ENCODE data around the gene PTRHD1.

Gene PTRHD1, protein sequence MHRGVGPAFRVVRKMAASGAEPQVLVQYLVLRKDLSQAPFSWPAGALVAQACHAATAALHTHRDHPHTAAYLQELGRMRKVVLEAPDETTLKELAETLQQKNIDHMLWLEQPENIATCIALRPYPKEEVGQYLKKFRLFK

DNA sequence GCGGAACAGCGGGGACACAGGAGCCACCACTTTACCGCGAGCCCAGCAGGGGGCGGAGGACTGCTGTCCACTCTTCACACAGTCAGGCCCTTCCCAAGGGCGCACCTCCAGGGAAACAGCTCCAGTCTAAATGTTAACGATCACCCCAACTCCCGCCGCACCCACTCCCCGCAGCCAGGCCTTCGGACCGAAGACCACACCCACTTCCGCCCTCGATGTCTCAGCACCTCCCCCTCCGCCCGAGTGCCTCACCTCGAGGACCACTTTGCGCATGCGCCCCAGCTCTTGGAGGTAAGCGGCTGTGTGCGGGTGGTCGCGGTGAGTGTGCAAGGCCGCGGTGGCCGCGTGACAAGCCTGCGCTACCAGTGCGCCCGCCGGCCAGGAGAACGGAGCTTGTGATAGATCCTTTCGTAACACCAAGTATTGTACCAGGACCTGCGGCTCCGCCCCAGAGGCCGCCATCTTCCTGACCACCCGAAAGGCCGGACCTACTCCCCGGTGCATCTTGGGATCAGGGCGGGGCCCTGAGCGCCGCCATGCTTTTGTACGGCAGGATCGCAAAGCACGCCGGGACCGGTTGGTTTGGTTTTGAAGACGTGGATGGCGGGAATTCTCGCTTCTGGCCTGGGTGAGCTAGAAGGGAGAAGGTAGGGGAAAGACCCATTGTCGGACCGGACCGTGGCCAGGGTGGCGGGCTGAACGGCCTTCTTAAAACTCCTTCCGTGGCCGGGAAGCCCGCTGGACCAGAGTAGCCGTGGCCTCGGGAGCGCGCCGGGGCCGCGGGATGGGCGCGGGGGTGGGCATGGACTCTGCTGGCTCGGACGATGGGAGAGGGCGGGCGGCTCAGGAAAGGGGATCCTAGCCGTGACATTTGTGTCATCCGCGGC is at the start of gene PTRHD1, which contains the start of gene CENPO:
Gene PTRHD1 (minus strand): TSS at position 518 of the 887 bp plus-strand sequence. CDS start 14 bp downstream, at position 504.
Gene CENPO (plus strand): TSS at position 552 of the 887 bp plus-strand sequence. CDS start 495 bp downstream, outside the sequence.
- Histone ChIP-seq H3K4me3 (ENCODE audit: low read depth in 1 of 2, low read length in 2 of 2) (peak within 1 kb of the TSS; percentile 59 to 97), H3K27me3 (ENCODE audit: insufficient read depth, low read length, poor library complexity) (no peaks in the 10 kb centered on the region), H3K4me2 (ENCODE audit: insufficient read depth, low read length) (peak within 1 kb of the TSS; percentile 75), H3K4me1 (ENCODE audit: insufficient read depth, low read length) (peaks cover 48% of the 10 kb centered on the region), H4K20me1 (ENCODE audit: insufficient read depth, low read length) (peaks cover 14% of the 10 kb centered on the region), H3K36me3 (ENCODE audit: insufficient read depth, low read length) (peaks cover 40% of the 10 kb centered on the region), H2AFZ (ENCODE audit: low read depth, low read length) (peak within 1 kb of the TSS; percentile 86), H3K79me2 (ENCODE audit: insufficient read depth, low read length) (peaks cover 55% of the 10 kb centered on the region), H3K27ac (ENCODE audit: low read length) (peak within 1 kb of the TSS; percentile 89), H3K9me3 (ENCODE audit: insufficient read depth, low read length, severe bottlenecking) (no peaks in the 10 kb centered on the region), H3K9ac (ENCODE audit: low read depth, low read length) (peak within 1 kb of the TSS; percentile 88)
- peak; percentile 96 for DNase-seq
- TF ChIP-seq, protein P1, sequence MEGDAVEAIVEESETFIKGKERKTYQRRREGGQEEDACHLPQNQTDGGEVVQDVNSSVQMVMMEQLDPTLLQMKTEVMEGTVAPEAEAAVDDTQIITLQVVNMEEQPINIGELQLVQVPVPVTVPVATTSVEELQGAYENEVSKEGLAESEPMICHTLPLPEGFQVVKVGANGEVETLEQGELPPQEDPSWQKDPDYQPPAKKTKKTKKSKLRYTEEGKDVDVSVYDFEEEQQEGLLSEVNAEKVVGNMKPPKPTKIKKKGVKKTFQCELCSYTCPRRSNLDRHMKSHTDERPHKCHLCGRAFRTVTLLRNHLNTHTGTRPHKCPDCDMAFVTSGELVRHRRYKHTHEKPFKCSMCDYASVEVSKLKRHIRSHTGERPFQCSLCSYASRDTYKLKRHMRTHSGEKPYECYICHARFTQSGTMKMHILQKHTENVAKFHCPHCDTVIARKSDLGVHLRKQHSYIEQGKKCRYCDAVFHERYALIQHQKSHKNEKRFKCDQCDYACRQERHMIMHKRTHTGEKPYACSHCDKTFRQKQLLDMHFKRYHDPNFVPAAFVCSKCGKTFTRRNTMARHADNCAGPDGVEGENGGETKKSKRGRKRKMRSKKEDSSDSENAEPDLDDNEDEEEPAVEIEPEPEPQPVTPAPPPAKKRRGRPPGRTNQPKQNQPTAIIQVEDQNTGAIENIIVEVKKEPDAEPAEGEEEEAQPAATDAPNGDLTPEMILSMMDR (IDR thresholded peaks at IDR 0.05; ENCODE audit: borderline replicate concordance, extremely low read depth, low read length, poor library complexity, severe bottlenecking): peak; percentile 63
- no peak for TF ChIP-seq EZH2 (IDR thresholded peaks at IDR 0.05; ENCODE audit: borderline replicate concordance, low read depth, low read length, severe bottlenecking)
- peak; percentile 94 for ATAC-seq (ENCODE audit: insufficient read depth, low read depth)

- no peak for ATAC-seq (ENCODE audit: insufficient read depth, low read depth)
- Histone ChIP-seq H3K4me3 (ENCODE audit: low read depth in 1 of 2, low read length in 2 of 2) (no peak overlapping the region), H3K27ac (ENCODE audit: low read length) (no peak overlapping the region), H3K36me3 (ENCODE audit: insufficient read depth, low read length) (peaks cover 68% of the 10 kb centered on the region), H4K20me1 (ENCODE audit: insufficient read depth, low read length) (peaks cover 4% of the 10 kb centered on the region; the same call in 1 of the 2 replicates), H2AFZ (ENCODE audit: low read depth, low read length) (no peak overlapping the region), H3K4me2 (ENCODE audit: insufficient read depth, low read length) (no peak overlapping the region), H3K4me1 (ENCODE audit: insufficient read depth, low read length) (no peaks in the 10 kb centered on the region), H3K27me3 (ENCODE audit: insufficient read depth, low read length, poor library complexity) (no peaks in the 10 kb centered on the region), H3K9me3 (ENCODE audit: insufficient read depth, low read length, severe bottlenecking) (no peaks in the 10 kb centered on the region), H3K79me2 (ENCODE audit: insufficient read depth, low read length) (no peaks in the 10 kb centered on the region), H3K9ac (ENCODE audit: low read depth, low read length) (no peak overlapping the region)
- no peak for DNase-seq
- TF ChIP-seq, protein P1 (IDR thresholded peaks at IDR 0.05; ENCODE audit: borderline replicate concordance, extremely low read depth, low read length, poor library complexity, severe bottlenecking): no peak
- TF ChIP-seq EZH2 (IDR thresholded peaks at IDR 0.05; ENCODE audit: borderline replicate concordance, low read depth, low read length, severe bottlenecking): no peak
Measured at GRCh38 chr2:24842081-24843050, 49.2 kb upstream of the PTRHD1 start.

GRCh38 chr2:24840962-24841945 is 48.1 kb upstream of the PTRHD1 start:
- peaks cover 4% of the 10 kb centered on the region; the same call in 1 of the 2 replicates for H4K20me1 ChIP-seq (ENCODE audit: insufficient read depth, low read length)
- no peak for ATAC-seq (ENCODE audit: insufficient read depth, low read depth)
- TF ChIP-seq, protein P1 (IDR thresholded peaks at IDR 0.05; ENCODE audit: borderline replicate concordance, extremely low read depth, low read length, poor library complexity, severe bottlenecking): no peak
- TF ChIP-seq EZH2 (IDR thresholded peaks at IDR 0.05; ENCODE audit: borderline replicate concordance, low read depth, low read length, severe bottlenecking): no peak
- no peak overlapping the region for H3K4me2 ChIP-seq (ENCODE audit: insufficient read depth, low read length)
- peaks cover 74% of the 10 kb centered on the region for H3K36me3 ChIP-seq (ENCODE audit: insufficient read depth, low read length)
- H3K27ac ChIP-seq (ENCODE audit: low read length): no peak overlapping the region
- H2AFZ ChIP-seq (ENCODE audit: low read depth, low read length): no peak overlapping the region
- no peaks in the 10 kb centered on the region for H3K27me3 ChIP-seq (ENCODE audit: insufficient read depth, low read length, poor library complexity)
- no peaks in the 10 kb centered on the region for H3K9me3 ChIP-seq (ENCODE audit: insufficient read depth, low read length, severe bottlenecking)
- no peak overlapping the region for H3K9ac ChIP-seq (ENCODE audit: low read depth, low read length)
- H3K4me3 ChIP-seq (ENCODE audit: low read depth in 1 of 2, low read length in 2 of 2): no peak overlapping the region
- H3K79me2 ChIP-seq (ENCODE audit: insufficient read depth, low read length): no peaks in the 10 kb centered on the region
- DNase-seq: no peak
- H3K4me1 ChIP-seq (ENCODE audit: insufficient read depth, low read length): no peaks in the 10 kb centered on the region

Data from DND-41 (cell line).